SU-DHL-6 (cell line): ENCODE measurements around the gene SHISA9.

Experiments used
- H2AFZ ChIP-seq: fragments of 200-600 bp; sonication (generic); 2 replicates; pipeline ENCODE4 v1.6.1; 2014; ENCODE audit warnings: low read depth, mild to moderate bottlenecking, moderate library complexity, mixed read lengths, antibody characterized with exemption, low read length; ENCODE audit not compliant: severe bottlenecking
- H3F3A ChIP-seq: fragments of 200-600 bp; shearing (Covaris generic); 2 replicates; pipeline ENCODE4 v1.6.0; 2016; ENCODE audit warnings: antibody characterized with exemption, mild to moderate bottlenecking; ENCODE audit not compliant: insufficient read depth
- H3K27ac ChIP-seq: fragments of 200-600 bp; sonication (generic); 2 replicates; pipeline ENCODE4 v1.5.1; 2016; ENCODE audit warnings: low read depth, mild to moderate bottlenecking, low read length, moderate library complexity, mixed read lengths
- H3K27me3 ChIP-seq: fragments of 200-600 bp; sonication (generic), shearing (Covaris generic); 2 replicates; pipeline ENCODE4 v1.6.0; 2014; ENCODE audit warnings: mild to moderate bottlenecking, low read length
- H3K36me3 ChIP-seq: fragments of 200-600 bp; sonication (generic); 2 replicates; pipeline ENCODE4 v1.6.1; 2014; ENCODE audit warnings: mild to moderate bottlenecking, low read length, mixed read lengths
- H3K4me2 ChIP-seq: fragments of 300-600, 200-600 bp; shearing (Covaris generic), sonication (generic); 2 replicates; pipeline ENCODE4 v1.6.0; 2014; ENCODE audit warnings: low read length, low read depth, mild to moderate bottlenecking; ENCODE audit not compliant: poor library complexity, severe bottlenecking
- H3K4me3 ChIP-seq: fragments of 200-600 bp; sonication (generic); 2 replicates; pipeline ENCODE4 v1.5.1; 2014; ENCODE audit warnings: antibody characterized with exemption, low read length, mild to moderate bottlenecking, mixed read lengths; ENCODE audit not compliant: insufficient read depth, poor library complexity, severe bottlenecking
- H3K79me2 ChIP-seq: fragments of 200-600 bp; sonication (generic); 2 replicates; pipeline ENCODE4 v1.6.1; 2014; ENCODE audit warnings: mild to moderate bottlenecking, low read length, moderate library complexity; ENCODE audit not compliant: insufficient read depth
- H3K9ac ChIP-seq: fragments of 200-600 bp; sonication (generic); 2 replicates; pipeline ENCODE4 v1.7.0; 2014; ENCODE audit warnings: mild to moderate bottlenecking, low read length
- H3K9me2 ChIP-seq: fragments of 200-600 bp; sonication (generic); replicated peaks from 2 replicates; pipeline ENCODE4 v1.6.1; 2014; ENCODE audit warnings: low read length; ENCODE audit not compliant: insufficient read depth
- H3K9me3 ChIP-seq: fragments of 200-600 bp; sonication (generic); 2 replicates; pipeline ENCODE4 v1.6.1; 2014; ENCODE audit warnings: low read length, mixed read lengths; ENCODE audit not compliant: insufficient read depth
- H4K20me1 ChIP-seq: fragments of 200-600 bp; sonication (generic); 2 replicates; pipeline ENCODE4 v1.6.1; 2014; ENCODE audit warnings: low read depth, mild to moderate bottlenecking, antibody characterized with exemption, low read length, moderate library complexity, mixed read lengths
- EZH2phosphoT487 ChIP-seq: fragments of 200-600 bp; sonication (generic), shearing (Covaris generic); conservative IDR thresholded peaks from 2 replicates; pipeline ENCODE4 v1.6.1; 2018; ENCODE audit warnings: mild to moderate bottlenecking, antibody characterized with exemption, low read length, moderate library complexity, mixed read lengths
- TF ChIP-seq, protein P1 (sequence below): fragments of 200-600 bp; sonication (generic); IDR thresholded peaks from one replicate; pipeline ENCODE4 v1.5.1; 2017; ENCODE audit warnings: antibody characterized with exemption, mild to moderate bottlenecking, low read length, moderate library complexity; ENCODE audit not compliant: insufficient read depth, poor library complexity, severe bottlenecking

SHISA9 gene

DNA sequence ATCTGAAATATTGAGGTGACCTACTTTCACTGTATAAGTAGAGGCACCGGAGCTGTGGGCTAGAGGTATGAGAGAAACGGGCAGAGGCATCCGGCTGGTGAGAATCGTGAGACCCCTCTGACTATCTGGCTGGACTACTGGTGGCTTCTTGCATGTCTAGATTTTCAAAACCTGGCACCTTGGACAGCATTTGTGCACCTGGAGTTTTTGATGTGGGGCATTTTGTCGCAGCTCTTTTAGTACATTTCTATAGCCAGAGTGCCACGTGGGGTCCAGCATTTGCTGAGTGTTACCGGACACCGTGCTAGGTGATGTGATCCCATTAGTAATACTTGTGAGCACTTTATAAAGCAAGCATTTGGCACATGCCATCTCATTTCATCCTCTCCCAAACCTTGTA is 32.6 kb upstream of the SHISA9 start:
- TF ChIP-seq, protein P1, sequence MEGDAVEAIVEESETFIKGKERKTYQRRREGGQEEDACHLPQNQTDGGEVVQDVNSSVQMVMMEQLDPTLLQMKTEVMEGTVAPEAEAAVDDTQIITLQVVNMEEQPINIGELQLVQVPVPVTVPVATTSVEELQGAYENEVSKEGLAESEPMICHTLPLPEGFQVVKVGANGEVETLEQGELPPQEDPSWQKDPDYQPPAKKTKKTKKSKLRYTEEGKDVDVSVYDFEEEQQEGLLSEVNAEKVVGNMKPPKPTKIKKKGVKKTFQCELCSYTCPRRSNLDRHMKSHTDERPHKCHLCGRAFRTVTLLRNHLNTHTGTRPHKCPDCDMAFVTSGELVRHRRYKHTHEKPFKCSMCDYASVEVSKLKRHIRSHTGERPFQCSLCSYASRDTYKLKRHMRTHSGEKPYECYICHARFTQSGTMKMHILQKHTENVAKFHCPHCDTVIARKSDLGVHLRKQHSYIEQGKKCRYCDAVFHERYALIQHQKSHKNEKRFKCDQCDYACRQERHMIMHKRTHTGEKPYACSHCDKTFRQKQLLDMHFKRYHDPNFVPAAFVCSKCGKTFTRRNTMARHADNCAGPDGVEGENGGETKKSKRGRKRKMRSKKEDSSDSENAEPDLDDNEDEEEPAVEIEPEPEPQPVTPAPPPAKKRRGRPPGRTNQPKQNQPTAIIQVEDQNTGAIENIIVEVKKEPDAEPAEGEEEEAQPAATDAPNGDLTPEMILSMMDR = no peak
- TF ChIP-seq EZH2phosphoT487 = no peak
- H3K4me2 ChIP-seq = no peak overlapping the region
- no peak overlapping the region for H3K27ac ChIP-seq

DNA sequence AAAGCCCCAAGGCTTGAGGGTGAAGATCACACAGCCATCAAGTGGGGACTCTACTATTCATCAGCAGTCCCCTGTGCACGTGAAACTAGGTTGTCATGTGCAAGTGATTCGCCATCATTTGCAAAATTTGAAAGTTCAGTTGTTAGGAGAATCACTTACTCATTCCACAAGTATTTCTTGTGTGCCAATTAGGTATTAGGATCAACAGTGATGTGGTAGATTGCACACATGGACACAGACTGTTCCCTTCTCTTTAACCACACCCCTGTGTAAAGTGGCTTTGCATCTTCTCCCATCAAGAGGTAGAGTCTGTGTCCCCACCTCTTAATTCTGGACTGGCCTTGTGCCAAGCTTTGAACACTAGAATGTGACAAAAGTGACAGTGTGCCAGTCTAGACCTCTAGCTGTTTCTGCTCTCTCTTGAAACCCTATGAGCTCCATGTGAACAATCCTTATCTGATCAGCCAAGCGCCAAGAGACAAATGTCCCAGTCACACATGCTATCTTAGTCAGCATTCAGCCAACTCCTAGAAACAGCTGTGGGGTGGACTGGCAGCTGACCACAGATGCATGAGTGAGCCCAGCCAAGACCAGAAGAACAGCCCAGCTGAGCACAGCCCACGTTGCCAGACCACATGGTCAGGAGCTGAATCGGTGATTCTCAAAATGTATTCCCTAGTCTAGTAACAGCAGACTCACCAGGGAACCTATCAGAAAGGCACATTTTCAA is 31.5 kb upstream of the SHISA9 start:
- Histone ChIP-seq H3K79me2 (no peaks in the 10 kb centered on the region), H4K20me1 (no peaks in the 10 kb centered on the region), H3F3A (no peaks in the 10 kb centered on the region), H3K27me3 (no peaks in the 10 kb centered on the region), H3K9me3 (no peaks in the 10 kb centered on the region), H3K27ac (no peak overlapping the region), H3K9me2 (no peaks in the 10 kb centered on the region), H3K36me3 (no peaks in the 10 kb centered on the region), H3K9ac (no peak overlapping the region), H2AFZ (no peak overlapping the region), H3K4me2 (no peak overlapping the region), H3K4me3 (no peak overlapping the region)
- TF ChIP-seq, protein P1 = no peak

More for the DNA sequence above, 32.6 kb upstream of the SHISA9 start:
- Histone ChIP-seq H3K9ac (no peak overlapping the region), H3F3A (no peaks in the 10 kb centered on the region), H3K36me3 (no peaks in the 10 kb centered on the region), H4K20me1 (no peaks in the 10 kb centered on the region), H3K9me3 (no peaks in the 10 kb centered on the region), H3K79me2 (no peaks in the 10 kb centered on the region), H3K9me2 (no peaks in the 10 kb centered on the region), H2AFZ (no peak overlapping the region), H3K4me3 (no peak overlapping the region), H3K27me3 (no peaks in the 10 kb centered on the region)

DNA sequence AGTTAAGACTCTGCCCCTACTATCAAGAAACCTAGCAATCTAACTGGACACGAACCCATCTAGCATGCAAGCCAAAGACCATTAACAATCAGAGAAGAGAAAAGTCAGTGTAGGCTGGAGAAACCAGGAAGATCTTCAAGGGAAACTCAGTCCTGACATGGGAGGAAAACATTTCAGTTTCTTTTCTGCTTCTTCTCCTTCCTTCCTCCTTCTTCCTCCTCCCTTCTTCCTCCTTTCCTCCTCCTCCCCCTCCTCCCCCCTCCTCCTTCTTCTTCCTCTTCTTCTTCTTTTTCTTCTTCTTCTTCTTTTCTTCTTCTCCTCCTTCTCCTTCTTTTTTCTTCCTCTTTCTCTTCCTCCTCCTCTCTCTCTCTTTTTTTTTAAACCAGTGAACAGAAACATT is 29.6 kb upstream of the SHISA9 start:
- Histone ChIP-seq H3K9me3 (no peaks in the 10 kb centered on the region), H3F3A (no peaks in the 10 kb centered on the region), H4K20me1 (no peaks in the 10 kb centered on the region), H3K79me2 (no peaks in the 10 kb centered on the region), H3K4me3 (no peak overlapping the region), H2AFZ (no peak overlapping the region), H3K4me2 (no peak overlapping the region), H3K27me3 (no peaks in the 10 kb centered on the region), H3K27ac (no peak overlapping the region), H3K36me3 (no peaks in the 10 kb centered on the region), H3K9ac (no peak overlapping the region), H3K9me2 (no peaks in the 10 kb centered on the region)
- TF ChIP-seq, protein P1 = no peak
- TF ChIP-seq EZH2phosphoT487 = no peak
